Measurements from ENCODE around the gene PPIA.
"Not testable (repeated sequence)": the region's sequence is repeated elsewhere in the genome, so short reads cannot be mapped to it uniquely, and the experiment has no call there.

The PPIA gene

DNA sequence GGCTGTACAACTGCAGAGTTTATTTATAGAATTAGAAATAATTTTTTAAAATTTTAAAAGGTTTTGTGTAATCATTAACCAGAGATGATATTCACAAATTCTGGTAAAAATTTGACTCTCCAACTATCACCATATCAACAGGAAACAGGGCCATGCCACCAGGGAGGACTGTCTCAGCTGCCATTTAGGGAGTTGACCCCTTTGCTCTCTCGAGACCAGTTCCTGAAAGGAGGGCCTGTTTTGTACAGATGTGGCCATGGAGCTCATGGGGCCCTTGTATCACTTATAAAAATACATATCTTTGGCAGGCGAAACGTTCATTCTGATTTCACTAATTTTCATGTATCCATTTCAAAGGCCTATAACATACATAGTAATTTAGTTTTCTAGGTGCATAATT lies 31.1 kb downstream of the PPIA start:
- no peak for DNase-seq (ENCODE audit: low spot score)

DNA sequence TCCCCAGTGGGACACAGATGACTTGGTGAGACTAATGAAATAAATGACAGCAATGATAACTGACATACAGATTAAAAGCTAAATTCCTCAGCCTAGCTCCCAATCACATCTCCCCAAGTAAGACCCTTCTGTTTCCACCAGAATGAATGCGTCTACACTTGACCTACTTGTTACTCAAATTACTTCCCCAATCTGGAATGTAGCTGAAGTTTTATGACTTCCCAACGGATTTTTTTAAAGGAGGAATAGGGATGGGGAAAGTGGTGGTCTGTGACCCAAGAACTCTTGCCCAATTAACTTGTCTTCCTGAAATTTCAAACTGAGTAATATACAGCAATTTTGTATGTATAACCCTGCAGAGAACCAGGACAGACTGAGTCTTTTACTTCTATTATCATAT lies 42.3 kb downstream of the PPIA start:
- no peak for DNase-seq (ENCODE audit: low spot score)

DNA sequence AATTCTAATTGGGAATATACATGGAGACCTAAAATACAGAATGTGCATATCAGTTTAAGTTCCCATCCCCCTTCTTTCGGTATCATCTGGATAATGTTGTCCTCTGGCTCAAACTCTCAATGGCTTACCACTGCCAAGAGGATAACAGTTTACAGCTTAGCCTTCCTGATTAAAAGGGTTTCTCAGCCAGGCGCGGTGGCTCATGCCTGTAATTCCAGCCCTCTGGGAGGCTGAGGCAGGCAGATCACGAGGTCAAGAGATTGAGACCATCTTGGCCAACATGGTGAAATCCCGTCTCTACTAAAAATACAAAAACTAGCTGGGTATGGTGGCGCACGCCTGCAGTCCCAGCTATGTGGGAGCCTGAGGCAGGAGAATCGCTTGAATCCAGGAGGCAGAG lies 46.2 kb downstream of the PPIA start:
- DNase-seq (ENCODE audit: low spot score), result not testable (repeated sequence)

DNA sequence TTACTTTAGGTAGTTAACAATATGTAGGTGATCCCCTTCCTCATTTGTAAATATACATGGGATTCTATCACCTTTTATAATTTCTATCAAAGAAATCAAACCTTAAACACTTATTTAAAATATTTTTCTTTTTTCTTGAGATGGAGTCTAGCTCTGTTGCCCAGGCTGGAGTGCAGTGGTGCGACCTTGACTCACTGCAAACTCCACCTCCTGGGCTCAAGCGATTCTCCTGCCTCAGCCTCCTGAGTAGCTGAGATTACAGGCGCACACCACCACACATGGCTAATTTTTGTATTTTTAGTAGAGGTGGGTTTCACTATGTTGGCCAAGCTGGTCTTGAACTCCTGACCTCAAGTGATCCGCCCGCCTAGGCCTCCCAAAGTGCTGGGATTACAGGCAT lies 47.0 kb downstream of the PPIA start:
- not testable (repeated sequence) for DNase-seq (ENCODE audit: low spot score)

DNA sequence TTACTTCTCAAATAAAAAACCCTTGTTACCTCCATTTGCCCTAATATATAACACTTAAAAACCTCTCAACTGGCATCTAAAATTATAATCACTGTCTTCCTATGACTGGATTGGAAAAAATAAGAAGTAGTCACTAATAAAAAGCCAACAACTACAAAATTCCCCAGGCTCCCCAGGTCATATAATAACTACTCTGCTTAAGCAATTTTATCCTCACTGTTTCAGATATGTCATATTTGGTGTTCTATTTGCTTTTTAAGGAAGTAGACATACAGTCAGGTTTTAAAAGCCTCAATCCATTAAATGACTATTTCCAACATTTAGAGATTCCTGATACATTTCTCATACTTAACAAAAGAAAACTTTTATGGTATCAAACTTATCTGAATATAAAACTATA lies 49.0 kb downstream of the PPIA start:
- DNase-seq (ENCODE audit: low spot score), result no peak

DNA sequence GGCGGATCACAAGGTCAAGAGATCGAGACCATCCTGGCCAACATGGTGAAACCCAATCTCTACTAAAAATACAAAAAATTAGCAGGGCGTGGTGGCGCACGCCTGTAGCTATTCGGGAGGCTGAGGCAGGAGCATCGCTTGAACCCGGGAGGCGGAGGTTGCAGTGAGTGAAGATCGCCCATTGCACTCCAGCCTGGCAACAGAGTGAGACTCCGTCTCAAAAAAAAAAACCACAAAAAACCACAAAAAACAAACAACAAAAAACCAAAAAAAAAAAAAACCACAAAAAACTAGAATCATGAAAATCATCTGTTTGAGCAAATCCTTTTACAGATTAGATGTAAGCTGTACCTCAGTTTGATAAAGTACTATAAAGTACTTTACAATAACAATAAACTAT lies 49.9 kb downstream of the PPIA start:
- not testable (repeated sequence) for DNase-seq (ENCODE audit: low spot score)

DNA sequence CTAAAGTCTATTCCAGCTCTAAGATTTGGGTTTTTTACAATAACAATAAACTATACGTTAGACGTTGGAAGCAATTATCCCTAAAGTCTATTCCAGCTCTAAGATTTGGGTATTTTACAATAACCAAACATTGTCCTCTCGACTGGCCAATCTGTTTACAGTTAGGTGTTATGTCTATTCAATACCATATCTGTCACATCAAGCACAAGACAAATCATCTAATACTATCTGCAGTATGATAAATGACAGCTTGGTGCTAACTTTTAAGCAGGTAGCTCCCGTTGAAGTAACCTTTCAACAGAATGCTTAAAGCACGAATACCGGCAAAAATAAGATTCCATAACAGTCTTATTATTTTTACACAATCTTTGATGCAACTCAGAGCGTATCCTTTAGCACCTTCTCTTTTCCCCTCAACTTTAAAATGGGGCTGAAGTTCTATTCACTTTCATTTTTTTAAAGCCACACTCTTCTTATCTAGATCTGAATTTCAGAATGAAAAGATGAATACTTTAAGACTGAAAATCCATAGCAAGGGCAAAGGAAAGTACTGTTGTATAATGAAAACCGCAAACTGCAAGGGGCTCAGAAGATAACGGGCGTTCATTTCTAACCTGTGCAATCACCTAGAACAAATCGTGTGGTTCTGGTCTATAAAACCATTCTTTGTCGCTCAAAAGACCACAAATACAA lies 50.5 kb downstream of the PPIA start:
- no peak for DNase-seq (ENCODE audit: low spot score)

DNA sequence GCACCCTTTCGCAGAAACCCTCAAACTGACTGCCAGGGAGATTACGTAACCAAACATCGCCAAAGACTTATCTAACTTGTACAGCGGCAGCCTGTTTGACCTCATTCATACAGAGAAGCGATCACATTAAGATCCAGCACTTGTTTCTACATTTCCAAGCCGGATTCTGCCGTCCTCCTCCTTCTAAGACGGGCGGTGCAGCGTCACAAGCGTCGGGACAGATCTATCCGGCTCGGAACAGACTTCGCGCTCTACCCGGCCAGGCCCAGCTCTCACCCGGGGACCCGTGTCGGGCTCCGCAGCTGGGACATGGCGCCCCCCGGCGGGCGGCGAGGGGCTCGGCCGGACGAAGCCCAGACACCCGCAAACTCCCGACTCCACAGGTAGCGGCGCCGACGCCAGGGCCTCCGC lies 51.0 kb downstream of the PPIA start:
- DNase-seq (ENCODE audit: low spot score), result peak; percentile 87

DNA sequence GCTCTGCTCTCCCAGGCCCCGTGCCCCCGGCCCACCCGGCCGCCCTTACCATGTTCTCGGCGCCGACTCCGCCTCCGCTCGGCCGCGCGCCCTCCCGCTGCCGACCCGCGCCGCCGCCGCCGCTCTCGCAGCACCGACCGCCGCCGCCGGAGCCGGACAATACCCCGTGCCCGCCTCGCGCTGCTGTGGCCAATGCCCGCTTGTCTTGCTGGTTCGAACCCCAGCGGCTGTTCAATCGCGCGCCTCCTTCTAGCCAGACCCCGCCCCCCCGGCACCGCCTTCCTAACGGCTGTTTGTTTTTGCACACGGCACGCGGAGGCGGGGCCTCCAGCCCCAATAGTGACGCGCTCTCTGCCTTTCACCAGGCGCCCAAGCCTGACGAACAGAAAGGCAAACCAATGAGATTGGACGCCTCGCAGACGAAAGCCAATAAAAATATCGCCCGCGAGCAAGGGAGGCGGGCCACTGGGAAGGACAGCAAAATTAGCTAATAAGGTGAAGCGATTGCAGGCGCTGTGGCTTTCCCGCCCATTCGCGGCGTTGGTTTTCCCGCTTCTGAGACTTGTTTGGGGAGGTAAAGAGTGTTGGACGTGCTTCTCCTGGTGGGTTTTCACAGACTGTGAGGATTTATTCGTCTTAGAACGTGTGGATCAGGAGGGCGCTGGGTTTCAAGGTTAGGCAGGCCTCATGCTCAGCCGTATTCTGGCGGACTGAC lies 51.6 kb downstream of the PPIA start, which contains the start of gene H2AZ2:
H2AZ2 (minus strand) TSS at position 168 of the 715 bp plus-strand sequence; CDS start at position 52, 116 bp downstream.
- peak; percentile 100 for DNase-seq (ENCODE audit: low spot score)

DNA sequence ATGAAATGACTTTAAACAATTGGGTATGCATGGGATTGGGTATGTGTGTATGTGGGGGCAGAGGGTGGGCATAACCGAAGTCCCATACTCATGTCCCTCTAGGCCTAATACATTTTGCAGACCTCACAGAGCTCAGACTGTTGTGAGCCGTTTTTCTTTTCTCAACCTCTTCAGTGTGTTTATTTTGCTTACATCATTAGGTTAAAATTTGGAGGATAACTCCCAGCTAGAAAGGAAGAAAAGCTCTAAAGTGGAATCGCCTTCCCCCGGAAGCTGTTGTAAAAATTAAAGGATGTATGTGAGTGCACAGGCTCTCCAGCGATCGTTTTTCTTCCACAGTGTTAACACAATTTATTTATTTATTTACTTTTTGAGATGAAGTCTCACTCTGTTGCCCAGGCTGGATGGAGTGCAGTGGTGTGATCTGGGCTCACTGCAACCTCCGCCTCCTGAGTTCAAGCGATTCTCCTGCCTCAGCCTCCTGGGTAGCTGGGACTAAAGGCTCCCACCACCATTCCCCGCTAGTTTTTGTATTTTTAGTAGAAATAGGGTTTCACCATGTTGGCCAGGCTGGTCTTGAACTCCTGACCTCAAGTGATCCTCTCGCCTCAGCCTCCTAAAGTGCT lies 52.9 kb downstream of the PPIA start:
- no peak for DNase-seq (ENCODE audit: low spot score)

DNA sequence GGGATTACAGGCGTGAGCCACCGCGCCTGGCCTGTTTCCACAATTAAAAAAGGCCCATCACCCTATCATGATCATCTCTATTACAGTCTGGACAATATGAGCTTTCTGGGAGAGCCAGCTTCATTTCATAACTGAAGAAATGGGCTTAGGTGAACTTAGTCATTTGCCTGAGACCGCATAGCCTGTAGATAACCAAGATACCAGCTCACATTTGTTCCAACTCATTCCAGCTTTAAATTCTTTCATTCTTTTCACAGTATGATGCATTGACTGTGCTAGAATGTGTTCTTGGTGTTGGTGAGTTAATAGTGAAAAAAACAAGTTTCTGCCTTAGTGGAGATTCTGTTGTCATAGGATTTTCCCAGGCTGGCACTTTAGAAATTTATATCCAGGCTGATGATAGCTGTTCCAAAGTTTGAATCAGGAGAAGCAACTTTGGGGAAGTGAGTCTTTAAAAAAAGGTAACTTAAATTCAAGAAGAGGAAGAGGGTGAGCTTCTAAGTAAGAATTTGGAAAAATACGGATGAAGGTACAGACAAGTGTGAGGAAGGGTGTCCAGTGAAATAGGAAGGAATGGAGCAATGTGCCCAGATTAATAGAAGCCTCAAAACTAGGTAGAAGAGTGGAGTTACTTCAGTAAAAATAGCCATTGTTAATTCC lies 53.5 kb downstream of the PPIA start:
- DNase-seq (ENCODE audit: low spot score), result no peak

DNA sequence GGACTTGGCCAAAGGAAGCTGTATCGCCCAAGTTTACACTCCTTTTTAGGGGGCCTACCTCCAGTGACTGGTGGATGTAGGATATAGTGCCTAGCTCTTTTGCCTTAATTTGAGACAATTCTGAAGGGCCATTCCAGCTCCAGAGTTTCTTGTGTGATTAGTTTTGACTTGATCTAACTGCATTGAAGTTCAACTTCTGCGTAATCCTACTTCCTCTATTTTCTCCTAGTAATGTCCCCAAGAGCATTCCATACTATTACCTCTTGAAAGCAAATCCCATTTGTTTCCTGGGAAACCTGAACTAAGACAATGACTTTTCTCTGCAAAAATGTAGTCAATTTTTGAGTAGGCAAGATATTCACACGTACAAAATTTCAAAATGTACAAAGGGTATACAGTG lies 56.1 kb downstream of the PPIA start:
- DNase-seq (ENCODE audit: low spot score), result no peak

Measured in putamen (tissue), 1 donor.